Measurements from ENCODE around the gene SMC3.

DNA sequence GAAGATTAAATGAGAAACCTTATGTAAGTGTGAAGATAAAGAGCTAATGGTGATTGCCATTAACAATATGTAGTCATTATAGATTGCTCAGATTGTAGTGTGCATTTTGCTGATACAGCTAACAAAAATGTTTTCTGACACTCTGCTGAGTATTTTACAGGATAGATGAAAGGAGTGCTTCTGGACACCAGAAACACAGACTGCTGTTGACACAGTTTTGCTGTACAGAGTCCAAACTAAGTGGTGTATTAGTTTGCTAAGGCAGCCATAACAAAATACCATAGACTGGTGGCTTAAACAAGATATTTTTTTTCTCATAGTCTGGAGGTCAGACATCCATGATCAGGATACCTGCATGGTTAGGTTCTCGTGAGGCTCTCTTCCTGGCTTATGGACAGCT lies 2.2 kb downstream of the SMC3 start:
- TF ChIP-seq, protein P1, sequence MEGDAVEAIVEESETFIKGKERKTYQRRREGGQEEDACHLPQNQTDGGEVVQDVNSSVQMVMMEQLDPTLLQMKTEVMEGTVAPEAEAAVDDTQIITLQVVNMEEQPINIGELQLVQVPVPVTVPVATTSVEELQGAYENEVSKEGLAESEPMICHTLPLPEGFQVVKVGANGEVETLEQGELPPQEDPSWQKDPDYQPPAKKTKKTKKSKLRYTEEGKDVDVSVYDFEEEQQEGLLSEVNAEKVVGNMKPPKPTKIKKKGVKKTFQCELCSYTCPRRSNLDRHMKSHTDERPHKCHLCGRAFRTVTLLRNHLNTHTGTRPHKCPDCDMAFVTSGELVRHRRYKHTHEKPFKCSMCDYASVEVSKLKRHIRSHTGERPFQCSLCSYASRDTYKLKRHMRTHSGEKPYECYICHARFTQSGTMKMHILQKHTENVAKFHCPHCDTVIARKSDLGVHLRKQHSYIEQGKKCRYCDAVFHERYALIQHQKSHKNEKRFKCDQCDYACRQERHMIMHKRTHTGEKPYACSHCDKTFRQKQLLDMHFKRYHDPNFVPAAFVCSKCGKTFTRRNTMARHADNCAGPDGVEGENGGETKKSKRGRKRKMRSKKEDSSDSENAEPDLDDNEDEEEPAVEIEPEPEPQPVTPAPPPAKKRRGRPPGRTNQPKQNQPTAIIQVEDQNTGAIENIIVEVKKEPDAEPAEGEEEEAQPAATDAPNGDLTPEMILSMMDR (conservative IDR thresholded peaks at IDR 0.05; ENCODE audit: low read depth, low read length) = no peak
- TF ChIP-seq POLR2A (IDR thresholded peaks at IDR 0.05; ENCODE audit: low read depth, low read length) (no peak), MAZ (IDR thresholded peaks at IDR 0.05; ENCODE audit: borderline replicate concordance, low read depth, low read length) (no peak), MXI1 (IDR thresholded peaks at IDR 0.05; ENCODE audit: borderline replicate concordance, low read depth, low read length) (no peak), RAD21 (IDR thresholded peaks at IDR 0.05; ENCODE audit: low read length) (no peak), NFE2L2 (IDR thresholded peaks at IDR 0.05; ENCODE audit: low read depth, low read length) (no peak), SMC3 (IDR thresholded peaks at IDR 0.05; ENCODE audit: low read depth, low read length) (no peak), CEBPB (IDR thresholded peaks at IDR 0.05; ENCODE audit: low read depth, low read length) (no peak)
- TF ChIP-seq, protein P2, sequence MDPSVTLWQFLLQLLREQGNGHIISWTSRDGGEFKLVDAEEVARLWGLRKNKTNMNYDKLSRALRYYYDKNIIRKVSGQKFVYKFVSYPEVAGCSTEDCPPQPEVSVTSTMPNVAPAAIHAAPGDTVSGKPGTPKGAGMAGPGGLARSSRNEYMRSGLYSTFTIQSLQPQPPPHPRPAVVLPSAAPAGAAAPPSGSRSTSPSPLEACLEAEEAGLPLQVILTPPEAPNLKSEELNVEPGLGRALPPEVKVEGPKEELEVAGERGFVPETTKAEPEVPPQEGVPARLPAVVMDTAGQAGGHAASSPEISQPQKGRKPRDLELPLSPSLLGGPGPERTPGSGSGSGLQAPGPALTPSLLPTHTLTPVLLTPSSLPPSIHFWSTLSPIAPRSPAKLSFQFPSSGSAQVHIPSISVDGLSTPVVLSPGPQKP (IDR thresholded peaks at IDR 0.05; ENCODE audit: borderline replicate concordance, low read depth, low read length) = no peak
